ENCODE measurements around the gene TNFRSF12A.

Gene TNFRSF12A

GRCh38 chr16:3045758-3046640, 25.8 kb downstream of the TNFRSF12A start, which contains the start of gene MMP25 (continued):
- 0 out of 2 replicates have a peak, but pooled peaks have one; percentile 37 for TF ChIP-seq ZBTB11 (tag by site-specific recombination; conservative IDR thresholded peaks at IDR 0.05; ENCODE audit: low read depth)
- no peak for TF ChIP-seq BCL11A (tag by site-specific recombination; IDR thresholded peaks at IDR 0.05; ENCODE audit: low read depth)
- peak; percentile 36; the same call in 1 of the 2 replicates for TF ChIP-seq KLF8 (tag by site-specific recombination; IDR thresholded peaks at IDR 0.05)
- no peak for TF ChIP-seq ATF2 (tag by site-specific recombination; IDR thresholded peaks at IDR 0.05; ENCODE audit: low read depth)
- TF ChIP-seq ZNF48 (tag by site-specific recombination; IDR thresholded peaks at IDR 0.05) = no peak
- no peak for TF ChIP-seq ZFP41 (tag by site-specific recombination; IDR thresholded peaks at IDR 0.05; ENCODE audit: borderline replicate concordance)
- peak; percentile 80 for TF ChIP-seq GLIS2 (tag by site-specific recombination; IDR thresholded peaks at IDR 0.05)
- TF ChIP-seq OSR2 (tag by site-specific recombination; IDR thresholded peaks at IDR 0.05) = peak; percentile 53
- no peak for TF ChIP-seq PRDM4 (tag by site-specific recombination; IDR thresholded peaks at IDR 0.05)
- no peak for TF ChIP-seq YY2 (tag by site-specific recombination; IDR thresholded peaks at IDR 0.05)
- TF ChIP-seq BCL6B (tag by site-specific recombination; IDR thresholded peaks at IDR 0.05) = no peak
- TF ChIP-seq GLI4 (tag by site-specific recombination; IDR thresholded peaks at IDR 0.05) = no peak
- no peak for TF ChIP-seq HOXC10 (CRISPR knock-in tag; IDR thresholded peaks at IDR 0.05)
- TF ChIP-seq ZNF341 (tag by site-specific recombination; IDR thresholded peaks at IDR 0.05; ENCODE audit: low read depth) = peak; percentile 80
- 0 out of 2 replicates have a peak, but pooled peaks have one; percentile 70 for TF ChIP-seq ZNF561 (tag by site-specific recombination; IDR thresholded peaks at IDR 0.05; ENCODE audit: borderline replicate concordance)
- TF ChIP-seq ZNF747 (tag by site-specific recombination; IDR thresholded peaks at IDR 0.05) = no peak
- peak; percentile 50; the same call in 1 of the 2 replicates for TF ChIP-seq GLIS1 (tag by site-specific recombination; IDR thresholded peaks at IDR 0.05)
- no peak for TF ChIP-seq SETDB1 (IDR thresholded peaks at IDR 0.05; ENCODE audit: insufficient read length, low read length)
- no peak for TF ChIP-seq ZNF654 (tag by site-specific recombination; IDR thresholded peaks at IDR 0.05; ENCODE audit: low read depth)
- TF ChIP-seq ZFHX2 (tag by site-specific recombination; conservative IDR thresholded peaks at IDR 0.05) = peak; percentile 77
- TF ChIP-seq ZNF292 (tag by site-specific recombination; IDR thresholded peaks at IDR 0.05; ENCODE audit: borderline replicate concordance, low read depth) = no peak
- TF ChIP-seq ZNF37A (tag by site-specific recombination; IDR thresholded peaks at IDR 0.05) = no peak
- no peak for TF ChIP-seq HOXD13 (CRISPR knock-in tag; IDR thresholded peaks at IDR 0.05; ENCODE audit: borderline replicate concordance)
- TF ChIP-seq ZNF596 (tag by site-specific recombination; IDR thresholded peaks at IDR 0.05) = no peak
- TF ChIP-seq ZFP37 (tag by site-specific recombination; IDR thresholded peaks at IDR 0.05) = no peak
- no peak for TF ChIP-seq SCRT1 (tag by site-specific recombination; IDR thresholded peaks at IDR 0.05; ENCODE audit: borderline replicate concordance)
- no peak for TF ChIP-seq MZF1 (tag by site-specific recombination; IDR thresholded peaks at IDR 0.05; ENCODE audit: borderline replicate concordance)
- no peak for TF ChIP-seq ZNF26 (tag by site-specific recombination; IDR thresholded peaks at IDR 0.05)
- peak; percentile 81 for TF ChIP-seq SP7 (tag by site-specific recombination; IDR thresholded peaks at IDR 0.05)
- no peak for TF ChIP-seq ZNF776 (tag by site-specific recombination; IDR thresholded peaks at IDR 0.05; ENCODE audit: borderline replicate concordance)
